HG03342 (cell line): ENCODE measurements around the gene LRGUK.
"Not testable (repeated sequence)": the region's sequence is repeated elsewhere in the genome, so short reads cannot be mapped to it uniquely, and the experiment has no call there.

Experiments used
- ATAC-seq: cut with Tn5 transposase; IDR thresholded peaks from one replicate; pipeline ENCODE4 v1.9.1; 2021; ENCODE audit warnings: mild to moderate bottlenecking, moderate library complexity; ENCODE audit not compliant: unreplicated experiment

The LRGUK gene

DNA sequence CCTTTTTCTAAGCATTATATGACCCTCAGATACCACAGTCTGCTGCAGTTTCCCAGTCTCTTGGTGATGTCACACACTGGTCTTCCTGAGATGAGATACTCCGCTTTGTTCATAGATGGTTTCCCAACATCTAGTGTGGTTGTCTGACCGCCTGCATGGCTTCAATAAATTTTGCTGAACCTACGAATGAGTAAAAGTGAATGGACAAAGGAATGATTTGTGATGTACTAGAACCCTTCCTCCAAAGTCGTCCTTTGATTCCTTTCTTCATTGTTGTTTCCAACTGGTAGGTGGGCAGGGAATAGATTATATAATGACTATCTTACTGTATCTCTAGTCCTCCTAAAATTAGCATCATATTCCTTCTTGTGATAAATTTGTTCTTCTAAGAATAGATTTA lies 107.1 kb downstream of the LRGUK start:
- no peak for ATAC-seq

DNA sequence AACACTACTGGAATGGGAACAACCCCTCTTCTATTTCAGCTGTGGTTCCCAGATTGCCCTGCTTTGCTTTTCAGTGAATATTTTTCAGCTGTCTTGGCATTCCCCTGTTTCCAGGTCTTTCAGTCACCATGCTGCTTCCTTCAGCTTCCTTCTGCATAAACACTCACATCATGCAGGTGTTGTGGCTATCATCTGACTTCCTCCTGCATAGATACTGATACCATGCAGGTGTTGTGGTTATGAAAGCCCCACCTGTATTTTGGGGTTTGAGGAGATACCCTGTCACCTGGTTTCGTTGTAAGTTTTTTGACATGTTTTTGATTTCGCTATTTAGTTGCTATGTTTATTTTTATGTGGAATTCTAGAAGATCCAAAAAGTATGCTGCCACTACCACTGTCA lies 118.1 kb downstream of the LRGUK start:
- no peak for ATAC-seq

DNA sequence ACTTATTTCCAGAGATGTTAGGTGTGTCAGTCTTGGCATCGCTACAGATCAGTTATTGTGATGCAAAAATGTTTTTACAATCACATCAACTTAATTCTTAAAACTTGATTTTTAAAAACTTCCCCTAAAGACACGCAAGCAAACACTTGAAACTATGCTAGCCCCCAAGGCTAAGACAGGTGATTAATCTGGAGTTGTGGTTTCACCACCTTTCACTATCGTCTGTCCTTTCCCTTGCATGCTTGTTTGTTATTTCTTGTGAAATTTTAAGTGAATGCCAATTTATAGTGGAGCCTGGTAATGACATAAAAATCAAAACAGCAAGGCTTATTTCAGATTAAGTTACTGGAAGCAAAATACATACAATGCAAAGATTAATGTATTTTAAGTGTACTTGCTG lies 119.2 kb downstream of the LRGUK start:
- ATAC-seq, result no peak

DNA sequence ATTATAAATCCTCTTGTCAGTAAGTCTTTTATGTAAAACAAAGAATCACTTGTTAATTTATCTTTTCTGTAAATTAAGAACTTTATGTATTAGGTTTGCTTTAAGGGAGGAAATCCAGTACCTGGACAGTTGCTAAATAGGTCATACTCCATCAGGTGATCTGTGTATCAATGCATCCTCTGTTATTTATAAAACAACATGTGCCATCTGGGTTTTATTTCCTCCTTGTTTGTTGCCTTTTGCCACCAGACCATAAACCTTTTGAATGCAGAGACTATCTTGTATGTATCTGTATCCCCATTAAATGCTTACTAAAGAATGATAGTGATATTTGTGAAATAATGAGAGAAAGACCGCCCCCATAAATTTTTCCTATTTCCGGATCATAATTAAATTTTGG lies 119.6 kb downstream of the LRGUK start:
- ATAC-seq, result no peak

DNA sequence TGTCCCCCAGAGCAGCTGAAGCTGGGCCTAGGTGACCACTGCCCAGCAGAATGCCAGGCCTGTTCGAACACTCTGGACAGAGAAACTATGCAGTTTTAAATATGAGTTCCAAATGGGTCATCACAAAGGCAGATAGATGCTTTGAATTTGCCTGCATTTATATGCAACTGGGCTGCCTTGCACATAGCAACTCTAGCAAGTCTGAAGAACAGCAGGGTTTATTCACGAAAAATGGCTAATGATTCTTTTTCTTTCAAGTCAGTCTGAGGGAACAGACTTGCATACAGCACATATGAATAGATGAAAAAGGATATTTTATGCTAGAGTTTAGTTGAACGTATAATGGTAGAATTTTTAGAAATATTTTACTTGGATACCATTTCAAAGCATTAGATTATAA lies 121.1 kb downstream of the LRGUK start:
- no peak for ATAC-seq

DNA sequence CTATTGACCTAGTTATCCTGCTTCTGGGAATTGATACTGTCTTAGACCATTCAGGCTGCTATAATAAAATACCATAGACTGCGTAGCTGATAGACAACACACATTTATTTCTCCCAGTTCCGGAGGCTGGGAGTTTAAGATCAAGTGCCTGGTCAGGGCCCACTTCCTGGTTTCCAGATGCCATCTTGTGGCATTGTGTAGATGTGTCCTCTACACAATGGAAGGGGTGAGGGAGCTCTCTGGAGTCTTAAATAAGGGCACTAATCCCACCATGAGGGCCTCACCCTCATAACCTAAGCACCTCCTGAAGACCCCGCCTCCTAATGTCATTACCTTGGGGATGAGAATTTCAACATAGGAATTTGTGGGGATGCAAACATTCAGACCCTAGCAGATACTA lies 127.2 kb downstream of the LRGUK start:
- no peak for ATAC-seq

DNA sequence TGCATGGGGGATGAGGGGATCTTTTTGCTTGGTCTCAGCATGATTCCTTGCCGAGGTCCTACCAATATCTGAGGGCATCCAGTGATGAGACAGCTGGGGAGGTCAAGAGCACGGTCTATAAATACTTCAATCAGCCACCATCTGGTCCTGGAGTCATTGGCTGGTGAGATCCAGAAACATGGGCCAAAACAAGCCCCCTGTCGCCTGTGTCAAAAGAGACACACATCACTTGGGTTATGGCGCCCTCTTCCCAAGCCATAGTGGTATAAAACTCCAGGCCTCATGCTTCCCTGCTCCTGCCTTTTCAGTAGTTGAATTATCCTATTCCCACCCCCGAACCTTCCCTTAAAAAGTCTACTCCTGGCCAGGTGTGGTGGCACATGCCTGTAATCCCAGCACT lies 128.7 kb downstream of the LRGUK start:
- ATAC-seq, result no peak

DNA sequence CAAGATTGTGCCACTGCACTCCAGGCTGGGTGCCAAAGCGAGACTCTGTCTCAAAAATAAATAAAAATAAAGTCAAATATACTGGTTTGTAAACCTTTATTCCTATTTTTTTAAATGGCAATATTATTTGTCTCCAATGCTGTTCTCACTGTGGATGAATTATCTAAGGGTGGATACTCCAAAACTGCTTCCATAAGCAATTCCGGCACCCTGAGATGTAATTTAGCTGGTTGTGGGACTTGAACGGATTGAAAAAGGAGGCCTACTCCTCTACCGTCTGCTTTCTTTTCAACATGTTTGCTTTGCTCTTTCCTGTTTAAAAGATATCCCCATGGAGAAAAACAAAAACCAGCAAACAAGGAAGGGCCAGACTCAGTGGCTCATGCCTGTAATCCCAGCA lies 135.2 kb downstream of the LRGUK start:
- ATAC-seq, result no peak

DNA sequence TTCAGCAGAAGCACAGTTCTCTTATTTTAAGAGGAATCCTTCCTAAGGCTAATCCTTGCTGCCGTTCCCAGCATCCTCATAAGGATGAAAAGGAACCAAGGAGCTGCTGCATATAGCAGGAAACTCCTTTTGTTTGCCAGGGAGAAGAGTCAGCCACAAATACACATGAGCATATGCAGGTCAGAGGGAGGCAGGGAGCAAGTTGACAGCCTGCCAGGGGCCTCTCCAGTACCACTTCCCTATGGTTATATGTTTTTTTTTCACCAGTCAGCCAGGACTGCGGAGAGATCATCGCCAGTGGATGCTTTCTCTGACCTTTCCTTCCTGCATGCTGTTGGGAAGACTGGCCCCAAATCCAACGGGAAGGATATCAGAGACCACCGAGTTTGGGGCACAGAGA lies 149.8 kb downstream of the LRGUK start:
- no peak for ATAC-seq

DNA sequence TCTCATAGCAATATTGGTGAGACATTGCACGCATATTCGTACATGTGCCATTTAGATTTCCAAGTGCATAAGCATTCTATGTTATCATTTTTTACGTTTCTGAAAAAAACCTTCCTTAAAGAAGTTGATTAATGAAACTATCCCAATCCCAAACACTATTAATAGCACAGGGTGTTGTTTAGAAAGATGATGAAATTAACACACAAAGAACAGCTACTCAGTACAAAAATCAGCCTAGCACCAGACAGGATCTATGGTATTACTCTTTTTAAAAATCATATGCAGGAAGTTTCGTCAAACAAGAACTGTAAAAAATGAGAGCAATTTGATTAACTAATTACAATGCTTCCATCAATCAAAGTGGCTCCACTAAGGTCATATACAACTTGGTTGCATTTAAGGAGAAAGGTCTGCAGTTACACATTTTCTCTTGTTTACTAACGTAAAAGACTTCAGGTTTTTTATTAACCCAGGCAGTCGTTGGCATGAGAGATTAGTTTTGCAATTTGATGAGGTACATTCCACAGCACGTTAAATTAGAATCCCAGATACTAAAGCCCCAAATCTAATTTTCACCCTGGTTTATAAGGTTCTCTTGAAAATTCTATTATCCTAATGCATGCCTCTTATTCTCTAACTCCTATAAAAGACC lies 151.5 kb downstream of the LRGUK start:
- no peak for ATAC-seq

DNA sequence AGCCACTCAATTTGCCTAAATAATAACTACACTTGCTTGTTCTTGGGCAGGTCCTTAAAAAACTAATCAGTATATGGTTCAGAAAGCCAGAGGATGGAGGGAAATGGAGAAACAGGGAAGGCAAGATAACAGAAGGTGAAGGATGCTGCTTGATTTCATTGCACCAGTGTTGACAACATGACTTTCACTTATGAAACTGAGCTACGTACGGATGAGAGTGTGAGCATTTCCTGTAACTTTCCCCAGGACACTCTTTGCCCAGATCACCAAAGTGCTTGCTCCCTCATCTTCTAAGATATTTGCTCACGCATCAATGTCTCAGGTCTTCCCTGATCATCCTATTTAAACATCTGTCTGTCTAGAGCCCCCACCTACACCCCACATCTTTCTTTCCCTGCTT lies 152.2 kb downstream of the LRGUK start:
- no peak for ATAC-seq

DNA sequence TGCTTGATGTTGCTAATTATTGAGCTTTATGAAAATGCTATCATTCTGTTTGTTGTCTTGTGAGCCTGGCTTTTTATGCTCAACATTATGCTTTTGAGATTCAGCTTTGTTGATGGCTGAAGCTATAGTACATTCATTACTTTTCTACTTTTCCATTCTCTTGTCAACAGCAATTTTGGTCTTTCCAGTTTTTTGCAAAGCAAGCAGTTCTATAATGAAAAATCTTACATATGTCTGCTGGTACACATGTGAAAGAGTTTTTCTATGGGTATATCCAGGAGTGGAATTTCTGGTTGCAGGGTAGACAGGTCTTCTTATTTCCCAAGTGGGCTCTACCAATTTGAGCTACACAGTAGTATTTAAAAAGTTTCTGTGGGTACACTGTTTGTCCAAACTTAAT lies 152.8 kb downstream of the LRGUK start:
- no peak for ATAC-seq

DNA sequence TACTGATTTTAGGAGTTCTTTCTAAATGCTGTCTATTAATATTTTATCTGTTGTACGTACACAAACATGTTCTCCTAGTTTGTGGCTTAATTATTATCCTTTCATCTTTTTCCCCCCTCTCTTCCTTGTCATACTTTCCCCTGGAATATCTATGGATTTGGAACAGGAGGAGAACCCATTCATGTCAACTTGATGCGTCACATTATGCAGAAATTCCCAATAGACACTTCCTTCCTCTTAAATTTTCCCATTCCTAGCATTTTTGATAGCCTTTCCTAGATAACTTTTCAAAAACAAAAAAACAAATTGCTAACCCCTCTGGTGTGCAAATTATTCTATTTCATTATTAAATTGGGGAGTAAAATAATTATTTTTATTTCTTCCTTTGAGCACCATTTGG lies 153.4 kb downstream of the LRGUK start:
- ATAC-seq, result no peak

DNA sequence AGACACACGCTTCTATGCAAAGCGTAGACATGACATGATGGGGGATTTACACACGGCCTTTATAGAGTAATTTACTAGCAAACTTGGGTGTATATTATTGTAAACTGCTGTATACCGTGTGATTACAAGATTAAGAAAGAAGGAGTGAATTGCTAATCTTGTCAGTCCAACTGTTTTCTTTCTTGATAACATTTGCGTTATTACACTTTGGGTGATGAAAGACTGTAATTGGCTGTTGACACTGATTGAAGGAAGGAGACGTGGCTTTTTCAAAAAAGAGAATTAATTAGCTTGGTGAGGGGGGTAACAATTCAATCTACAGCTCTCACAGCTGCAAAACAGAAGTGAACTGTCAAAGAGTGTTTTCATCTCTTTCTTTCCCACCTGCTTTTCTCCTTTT lies 156.9 kb downstream of the LRGUK start:
- no peak for ATAC-seq

DNA sequence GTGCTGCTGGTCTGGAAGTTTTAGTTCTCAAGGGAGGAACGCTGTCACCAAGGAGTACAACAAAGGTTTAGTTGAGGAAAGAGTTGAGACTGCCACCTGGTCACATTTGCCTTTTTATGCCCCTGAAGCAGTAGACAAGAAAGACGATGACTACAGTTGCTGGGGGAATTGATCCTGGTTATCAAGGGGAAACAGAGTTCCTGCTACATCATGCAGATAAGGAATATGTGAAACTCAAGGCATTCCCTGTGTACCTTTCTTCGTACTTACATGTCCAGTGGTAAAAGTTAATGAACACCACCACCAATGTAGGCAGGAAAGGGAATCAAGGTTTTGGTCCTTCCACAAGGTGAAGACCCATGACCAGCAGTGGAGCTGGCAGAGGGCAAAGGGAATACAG lies 157.8 kb downstream of the LRGUK start:
- ATAC-seq, result no peak

DNA sequence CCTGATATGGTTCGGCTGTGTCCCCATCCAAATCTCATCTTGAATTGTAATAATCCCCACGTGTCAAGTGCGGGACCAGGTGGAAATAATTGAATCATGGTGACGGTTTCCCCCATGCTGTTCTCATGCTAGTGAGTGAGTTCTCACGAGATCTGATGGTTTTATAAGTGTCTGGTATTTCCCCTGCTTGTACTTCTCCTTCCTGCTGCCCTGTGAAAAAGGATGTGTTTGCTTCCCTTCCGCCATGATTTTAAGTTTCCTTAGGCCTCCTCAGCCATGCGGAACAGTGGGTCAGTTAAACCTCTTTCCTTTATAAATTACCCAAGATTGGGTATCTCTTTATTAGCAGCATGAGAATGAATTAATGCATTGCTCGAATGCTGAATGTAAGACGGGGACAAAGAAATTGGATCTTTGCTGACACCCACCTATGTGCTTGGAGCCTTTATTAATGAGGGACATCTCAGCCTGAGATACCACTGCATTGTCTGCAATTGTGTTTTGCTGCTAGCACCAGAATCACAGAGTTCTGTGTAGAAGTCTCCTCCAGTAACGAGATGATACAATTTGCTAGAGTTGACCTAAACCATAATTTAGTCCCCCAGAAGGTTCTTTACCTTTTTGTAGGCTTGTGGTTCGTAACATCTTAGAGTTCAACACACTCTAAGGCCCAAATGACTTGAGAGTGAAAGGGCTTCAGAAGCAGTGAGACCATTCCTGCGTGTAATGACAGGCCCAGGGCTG lies 160.9 kb downstream of the LRGUK start:
- no peak for ATAC-seq

DNA sequence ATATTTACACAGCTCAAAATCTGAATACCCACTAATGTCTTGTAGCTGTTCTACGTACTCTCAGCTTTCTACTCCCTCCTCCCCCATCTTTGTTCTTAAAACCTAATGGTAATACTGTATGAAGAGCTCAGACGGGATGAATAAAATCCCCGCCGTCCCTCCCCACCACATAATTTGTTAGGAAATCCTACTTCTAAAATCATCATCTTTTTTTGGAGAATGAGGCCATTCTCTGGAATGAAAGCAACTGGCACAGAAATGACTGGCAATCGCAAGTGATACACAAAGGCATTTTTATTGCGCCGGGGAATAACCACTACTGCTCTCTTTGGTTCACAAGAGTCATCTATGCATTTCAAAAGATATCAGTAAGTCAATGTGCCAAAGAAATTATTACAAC lies 162.3 kb downstream of the LRGUK start:
- no peak for ATAC-seq

DNA sequence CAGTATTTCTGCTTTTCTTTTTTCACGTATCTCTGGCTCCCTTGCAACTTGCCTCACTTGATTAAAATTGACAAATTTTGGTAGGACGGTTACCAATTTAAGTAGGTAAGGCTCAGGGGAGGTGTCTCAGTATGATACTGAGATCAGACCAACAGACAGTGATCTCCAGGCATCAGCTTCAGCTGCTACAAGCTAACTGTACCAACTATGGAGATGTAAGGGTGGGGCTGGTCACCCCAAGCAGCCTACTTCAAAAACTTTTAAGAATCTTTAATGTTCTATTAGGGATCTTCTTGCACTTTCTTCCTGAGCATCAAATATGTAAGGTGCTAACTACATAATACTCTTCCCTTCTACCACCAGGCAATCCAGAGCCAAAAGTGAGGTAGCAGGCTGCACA lies 162.7 kb downstream of the LRGUK start:
- no peak for ATAC-seq

DNA sequence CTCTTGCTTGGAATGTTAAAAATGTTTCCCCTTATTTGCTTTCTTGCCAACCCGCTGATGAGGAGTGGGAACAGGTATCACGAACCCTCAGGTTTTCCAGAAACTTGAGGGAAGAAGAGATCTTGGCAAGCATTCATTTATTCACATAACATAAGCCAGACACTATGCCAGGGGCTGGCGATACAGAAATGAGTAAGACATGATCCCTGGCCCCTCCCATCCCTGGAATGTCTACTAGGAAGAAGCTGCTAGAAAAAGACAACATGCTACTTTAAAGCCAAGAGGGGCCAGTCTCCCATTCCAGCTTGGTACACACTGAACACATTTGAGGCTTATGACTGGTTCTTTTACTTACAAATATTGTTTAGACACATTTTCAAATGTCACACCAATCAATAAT lies 163.1 kb downstream of the LRGUK start:
- ATAC-seq, result no peak

DNA sequence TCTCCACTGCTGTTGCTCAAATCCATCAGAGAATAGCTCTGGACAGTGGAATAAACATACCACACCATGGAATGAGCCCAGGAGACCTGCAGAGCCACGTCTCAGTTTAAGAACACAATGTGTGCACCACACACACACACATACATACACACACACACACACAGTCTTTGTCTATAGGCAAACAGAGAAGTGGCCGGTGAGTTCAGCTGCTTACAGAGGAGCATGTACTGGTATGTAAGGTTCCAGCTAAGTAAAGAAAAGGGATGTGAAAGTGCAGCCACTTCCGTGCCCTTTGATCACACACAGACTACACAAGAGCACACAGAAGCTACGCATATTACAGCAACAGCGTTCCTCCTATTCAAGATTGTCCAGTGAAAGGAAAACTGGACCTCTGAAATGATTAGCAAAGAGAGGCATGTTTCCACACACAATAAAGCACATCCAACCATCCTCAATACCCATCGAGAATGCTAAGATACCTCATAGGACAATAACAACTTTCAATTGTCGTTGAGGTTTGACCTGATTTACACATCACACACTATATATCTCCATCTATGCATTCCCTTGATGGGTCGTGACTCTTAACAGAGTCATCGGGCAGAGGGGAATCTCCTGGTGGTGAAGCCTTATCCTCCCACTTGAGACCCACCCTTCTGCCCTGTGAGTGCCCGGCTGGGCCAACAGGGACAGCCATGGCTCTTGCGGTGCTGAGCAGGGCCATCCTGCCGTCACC lies 166.0 kb downstream of the LRGUK start:
- peak; percentile 100 for ATAC-seq

DNA sequence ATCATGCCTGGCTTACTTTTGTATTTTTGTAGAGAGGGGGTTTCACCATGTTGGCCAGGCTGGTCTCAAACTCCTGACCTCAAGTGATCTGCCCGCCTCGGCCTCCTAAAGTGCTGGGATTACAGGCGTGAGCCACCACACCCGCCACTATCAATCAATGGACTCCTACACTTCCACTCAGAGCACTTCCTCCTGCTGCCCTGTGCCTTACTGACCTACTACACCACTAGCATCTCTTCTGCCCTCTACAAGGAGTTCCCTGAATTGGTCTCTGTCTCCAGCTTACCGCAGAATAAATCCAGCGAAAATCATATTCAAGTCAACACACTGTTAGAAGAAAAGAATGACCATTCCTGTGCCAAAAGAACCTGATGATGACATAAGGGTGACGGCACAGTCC lies 168.8 kb downstream of the LRGUK start:
- not testable (repeated sequence) for ATAC-seq

DNA sequence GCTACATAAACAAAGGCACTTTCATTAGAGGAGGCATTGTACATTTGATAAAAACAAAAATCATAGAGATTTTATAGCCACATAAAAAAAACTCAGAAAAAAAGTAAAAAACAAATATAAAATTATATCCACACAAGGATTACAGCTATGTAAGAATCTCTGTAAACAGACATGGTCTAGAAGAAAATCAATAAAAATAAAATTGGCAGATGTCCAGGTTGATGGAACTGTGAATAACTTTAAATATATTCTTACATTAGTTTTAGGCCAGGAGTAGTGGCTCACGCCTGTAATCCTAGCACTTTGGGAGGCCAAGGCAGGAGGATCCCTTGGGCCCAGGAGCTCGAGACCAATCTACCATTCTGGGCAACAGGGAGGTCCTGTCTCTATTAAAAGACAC lies 170.3 kb downstream of the LRGUK start:
- ATAC-seq, result no peak
